Adrenal gland (tissue), 5 donors: Measurements from ENCODE around the gene BLTP1.

Source experiments
- POLR2A ChIP-seq, 2 donors: fragments of 450-650 bp; IDR thresholded peaks; one replicate each; pipeline ENCODE4 v1.6.1; 2017; ENCODE audit warnings: antibody characterized with exemption in 2 of 2, mild to moderate bottlenecking in 2 of 2, moderate library complexity in 1 of 2
- TF ChIP-seq, protein P1 (sequence below), 6 experiments: fragments of 450-650 bp in 4 of 6; fragments of 200-600 bp in 2 of 6; sonication (generic) in 1 of 6; IDR thresholded peaks; 1 replicate in 5 of 6; 2 replicates in 1 of 6; pipeline versions ENCODE4 v1.5.1 to v1.8.0; 2016 to 2021; ENCODE audit warnings: antibody characterized with exemption in 6 of 6, mild to moderate bottlenecking in 2 of 6, moderate library complexity in 1 of 6
- donor health status: DM: no; HTN: no; CAD: no.

DNA sequence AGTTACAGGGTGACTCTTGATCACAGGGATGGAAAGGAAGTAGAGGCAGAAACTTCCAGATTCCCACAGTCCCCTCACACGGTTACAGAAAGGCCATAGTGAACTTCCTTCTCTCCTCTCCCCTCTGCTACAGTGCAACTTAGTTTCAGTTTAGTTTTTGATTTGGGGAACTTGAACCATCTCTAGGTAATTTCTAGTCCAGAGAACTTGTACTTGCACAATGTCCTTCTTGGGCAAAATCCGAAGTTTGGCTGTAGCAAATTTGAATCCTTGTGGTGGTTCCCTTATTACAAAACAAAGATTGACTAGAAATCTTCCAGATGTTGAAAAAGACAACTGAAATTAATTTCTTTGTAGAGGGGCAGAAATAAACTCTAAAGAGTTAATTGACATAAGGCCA lies 1.2 kb upstream of the BLTP1 start:
- TF ChIP-seq, protein P1, sequence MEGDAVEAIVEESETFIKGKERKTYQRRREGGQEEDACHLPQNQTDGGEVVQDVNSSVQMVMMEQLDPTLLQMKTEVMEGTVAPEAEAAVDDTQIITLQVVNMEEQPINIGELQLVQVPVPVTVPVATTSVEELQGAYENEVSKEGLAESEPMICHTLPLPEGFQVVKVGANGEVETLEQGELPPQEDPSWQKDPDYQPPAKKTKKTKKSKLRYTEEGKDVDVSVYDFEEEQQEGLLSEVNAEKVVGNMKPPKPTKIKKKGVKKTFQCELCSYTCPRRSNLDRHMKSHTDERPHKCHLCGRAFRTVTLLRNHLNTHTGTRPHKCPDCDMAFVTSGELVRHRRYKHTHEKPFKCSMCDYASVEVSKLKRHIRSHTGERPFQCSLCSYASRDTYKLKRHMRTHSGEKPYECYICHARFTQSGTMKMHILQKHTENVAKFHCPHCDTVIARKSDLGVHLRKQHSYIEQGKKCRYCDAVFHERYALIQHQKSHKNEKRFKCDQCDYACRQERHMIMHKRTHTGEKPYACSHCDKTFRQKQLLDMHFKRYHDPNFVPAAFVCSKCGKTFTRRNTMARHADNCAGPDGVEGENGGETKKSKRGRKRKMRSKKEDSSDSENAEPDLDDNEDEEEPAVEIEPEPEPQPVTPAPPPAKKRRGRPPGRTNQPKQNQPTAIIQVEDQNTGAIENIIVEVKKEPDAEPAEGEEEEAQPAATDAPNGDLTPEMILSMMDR (IDR thresholded peaks at IDR 0.05) = no peak
- TF ChIP-seq POLR2A (IDR thresholded peaks at IDR 0.05) = no peak
